Brain microvascular endothelial cell (primary cell): ENCODE measurements around the gene LRFN2.

ENCODE experiments used
- DNase-seq: peaks from one replicate; pipeline ENCODE4 v3.0.0-alpha.2; 2020
- H3K27ac ChIP-seq: fragments of 250-450 bp; sonication (Bioruptor Pico); 2 replicates; pipeline ENCODE4 v1.5.1; 2020; ENCODE audit warnings: mild to moderate bottlenecking, moderate library complexity
- H3K27me3 ChIP-seq: fragments of 250-450 bp; sonication (Bioruptor Pico); replicated peaks from 2 replicates; pipeline ENCODE4 v1.5.1; 2020; ENCODE audit warnings: mild to moderate bottlenecking
- H3K36me3 ChIP-seq: fragments of 250-450 bp; sonication (Bioruptor Pico); replicated peaks from 2 replicates; pipeline ENCODE4 v1.5.1; 2020; ENCODE audit warnings: mild to moderate bottlenecking
- H3K4me3 ChIP-seq: 2 replicates; pipeline ENCODE4 v1.5.1; 2011; ENCODE audit warnings: low read depth, mild to moderate bottlenecking, control low read depth, low read length, moderate library complexity
- CTCF ChIP-seq: IDR thresholded peaks from 2 replicates; pipeline ENCODE4 v1.5.1; 2011; ENCODE audit warnings: low read depth, mild to moderate bottlenecking, moderate library complexity, low read length, control low read depth, inconsistent platforms; ENCODE audit errors: missing control alignments
- in situ Hi-C: cut with HindIII; loops from 2 replicates; pipeline ENCODE4 v1.10.0; 2017; ENCODE audit warnings: low sequenced_read_pairs, low pct_ligation_motif_present

Gene LRFN2

DNA sequence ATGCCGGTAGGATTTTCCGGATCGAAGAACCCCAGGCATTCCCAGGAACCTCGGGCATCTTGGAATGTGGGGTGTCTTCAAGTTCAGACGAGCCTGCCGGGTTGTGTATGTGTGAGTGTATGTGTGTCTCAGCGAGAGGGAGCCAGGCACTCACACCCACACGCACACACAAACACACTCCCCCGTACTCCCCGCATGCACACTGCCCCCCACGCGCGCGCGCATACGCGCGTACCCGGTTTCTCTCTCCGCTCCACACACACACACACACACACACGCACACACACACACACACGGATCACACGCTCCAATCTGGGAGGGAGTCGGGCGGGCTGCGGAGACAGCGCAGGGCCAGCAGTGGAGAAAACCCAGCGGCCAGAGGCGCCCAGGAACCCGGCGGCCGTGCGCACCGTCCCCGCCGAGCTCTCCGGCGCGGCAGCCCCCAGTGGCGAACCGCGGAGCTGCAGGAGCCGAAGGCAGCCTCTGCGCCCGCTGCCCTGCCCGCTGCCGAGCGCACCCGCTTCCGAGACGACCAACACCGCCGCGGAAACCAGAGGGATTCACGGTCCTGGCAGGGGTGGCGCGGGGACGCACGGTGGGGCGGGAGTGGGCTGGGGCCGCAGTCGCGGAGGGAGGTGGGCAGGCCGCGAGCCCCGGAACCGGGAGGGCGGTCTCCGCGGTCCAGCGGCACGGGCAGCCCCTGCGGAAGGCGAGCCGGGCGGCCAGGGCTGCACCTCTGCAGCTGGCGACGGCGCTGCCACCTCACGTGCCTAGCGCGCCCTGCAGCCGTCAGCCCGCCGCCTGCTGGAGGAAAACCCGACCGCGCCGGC lies at the start of gene LRFN2:
Gene LRFN2, minus strand, starts transcription at position 125 of the 830 bp plus-strand sequence.
- H3K27ac ChIP-seq: no peak within 1 kb of the TSS
- H3K27me3 ChIP-seq: peaks cover 32% of the 10 kb centered on the region
- TF ChIP-seq CTCF: peak; percentile 58
- in situ Hi-C loops: no loop called here
- peak within 1 kb of the TSS; percentile 49 for H3K4me3 ChIP-seq
- DNase-seq: peak; percentile 45
- no peaks in the 10 kb centered on the region for H3K36me3 ChIP-seq

- no peaks in the 10 kb centered on the region for H3K27me3 ChIP-seq
- no peak for DNase-seq
- TF ChIP-seq CTCF: no peak
- no peak overlapping the region for H3K27ac ChIP-seq
- H3K36me3 ChIP-seq: no peaks in the 10 kb centered on the region
- in situ Hi-C loops: no loop called here
- no peak overlapping the region for H3K4me3 ChIP-seq
Measured at GRCh38 chr6:40634429-40634828, 47.3 kb upstream of the LRFN2 start.

DNA sequence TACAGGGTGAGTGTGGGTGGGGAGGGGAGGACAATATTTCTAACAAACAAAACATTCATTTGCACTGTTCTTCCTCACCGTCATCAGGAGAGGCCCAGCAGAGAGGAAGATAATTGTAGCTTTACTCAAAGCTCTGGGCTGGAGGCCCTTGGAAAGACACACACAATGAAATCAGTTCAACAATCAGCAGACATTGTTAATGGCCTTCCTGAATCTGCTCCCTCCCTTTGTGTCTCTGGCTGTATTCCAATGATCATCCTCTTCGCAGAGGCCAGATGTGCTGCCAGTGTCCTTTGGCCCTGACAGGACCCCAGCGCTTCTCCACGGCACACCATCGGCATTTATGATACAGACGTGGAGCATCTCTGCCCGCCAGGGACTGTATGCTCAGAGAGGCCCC lies 44.6 kb upstream of the LRFN2 start:
- H3K27me3 ChIP-seq: no peaks in the 10 kb centered on the region
- TF ChIP-seq CTCF: no peak
- no peak for DNase-seq
- in situ Hi-C loops: no loop called here
- H3K4me3 ChIP-seq: no peak overlapping the region
- no peaks in the 10 kb centered on the region for H3K36me3 ChIP-seq
- H3K27ac ChIP-seq: no peak overlapping the region

DNA sequence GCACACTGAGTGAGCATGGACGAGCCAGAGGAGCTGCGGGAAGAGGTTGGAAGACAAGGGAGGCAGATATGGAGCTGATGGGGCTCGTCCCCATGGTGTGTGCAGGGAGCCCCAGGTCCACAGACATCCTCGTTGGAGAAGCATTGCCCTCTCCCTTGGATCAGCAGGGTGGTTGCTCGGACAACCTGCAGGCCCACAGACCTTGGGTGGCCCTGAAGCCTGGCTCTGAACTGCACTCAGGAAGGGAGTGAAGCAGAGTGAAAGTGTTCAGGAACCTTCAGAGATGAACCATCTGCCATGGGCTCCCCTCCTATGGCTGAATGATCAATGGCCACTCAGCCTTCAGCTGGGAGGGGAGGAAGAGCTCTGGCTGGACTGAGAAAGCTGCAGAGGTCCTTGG lies 43.3 kb upstream of the LRFN2 start:
- Histone ChIP-seq H3K4me3 (no peak overlapping the region), H3K36me3 (no peaks in the 10 kb centered on the region), H3K27ac (no peak overlapping the region), H3K27me3 (no peaks in the 10 kb centered on the region)
- no peak for DNase-seq
- in situ Hi-C loops: no loop called here
- no peak for TF ChIP-seq CTCF

- no peaks in the 10 kb centered on the region for H3K36me3 ChIP-seq
- DNase-seq: no peak
- no peak overlapping the region for H3K4me3 ChIP-seq
- no peak overlapping the region for H3K27ac ChIP-seq
- TF ChIP-seq CTCF: no peak
- in situ Hi-C loops: no loop called here
- H3K27me3 ChIP-seq: no peaks in the 10 kb centered on the region
Measured at GRCh38 chr6:40630051-40630450, 42.9 kb upstream of the LRFN2 start.

- H3K27me3 ChIP-seq: no peaks in the 10 kb centered on the region
- H3K36me3 ChIP-seq: no peaks in the 10 kb centered on the region
- no peak overlapping the region for H3K4me3 ChIP-seq
- in situ Hi-C loops: no loop called here
- DNase-seq: no peak
- no peak overlapping the region for H3K27ac ChIP-seq
- TF ChIP-seq CTCF: no peak
Measured at GRCh38 chr6:40629463-40629862, 42.3 kb upstream of the LRFN2 start.
